ENCODE measurements around the gene CABP1.
A peak's percentile ranks its signal among the peaks of the same experiment; 100 is the strongest.

Gene CABP1

GRCh38 chr12:120685522-120685921 lies 45.1 kb downstream of the CABP1 start:
- H3K4me3 ChIP-seq (replicated peaks; ENCODE audit: low read depth, low read length): no peak overlapping the region
- DNase-seq (ENCODE audit: low read depth): no peak
- TF ChIP-seq CTCF (IDR thresholded peaks at IDR 0.05; ENCODE audit: low read length, missing control alignments): no peak

GRCh38 chr12:120686151-120686689 lies 45.8 kb downstream of the CABP1 start:
- TF ChIP-seq CTCF (IDR thresholded peaks at IDR 0.05; ENCODE audit: low read length, missing control alignments): no peak
- DNase-seq (ENCODE audit: low read depth): peak; percentile 98
- peak overlapping the region; percentile 71 for H3K4me3 ChIP-seq (replicated peaks; ENCODE audit: low read depth, low read length)

DNA sequence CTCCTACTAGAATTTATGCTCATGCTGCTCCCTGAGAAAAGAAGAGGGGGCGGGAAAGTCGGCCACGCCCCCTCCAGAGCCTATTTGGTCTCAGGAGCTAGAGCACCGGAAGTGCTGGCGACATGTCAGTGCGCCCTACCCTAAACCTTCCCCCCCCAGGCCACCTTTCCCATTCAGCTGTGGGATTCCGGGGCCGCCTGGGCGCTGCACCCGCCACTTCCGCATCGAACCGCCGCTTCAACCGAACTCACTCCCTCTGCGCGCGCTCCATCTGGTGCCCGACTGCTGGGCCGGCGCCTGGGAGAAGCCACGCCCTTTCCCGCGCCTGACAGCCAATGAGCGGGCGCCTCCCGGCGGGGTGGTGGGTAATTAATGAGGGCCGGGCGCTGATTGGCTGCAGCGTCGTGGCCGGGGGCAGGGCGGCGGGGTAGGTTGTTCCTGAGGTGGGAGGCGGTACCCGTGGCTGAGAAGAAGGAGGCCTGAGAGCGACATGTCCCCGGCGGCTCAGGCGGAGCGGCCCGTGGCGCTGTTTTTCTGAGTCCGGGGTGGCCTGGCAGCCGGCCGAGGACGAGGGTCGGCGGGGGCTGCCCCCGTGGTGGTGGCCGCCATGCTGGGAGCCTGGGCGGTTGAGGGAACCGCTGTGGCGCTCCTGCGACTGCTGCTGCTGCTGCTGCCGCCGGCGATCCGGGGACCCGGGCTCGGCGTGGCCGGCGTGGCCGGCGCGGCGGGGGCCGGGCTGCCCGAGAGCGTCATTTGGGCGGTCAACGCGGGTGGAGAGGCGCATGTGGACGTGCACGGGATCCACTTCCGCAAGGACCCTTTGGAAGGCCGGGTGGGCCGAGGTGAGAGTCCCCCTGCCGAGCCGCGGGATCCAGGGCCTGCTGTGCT lies 46.5 kb downstream of the CABP1 start, which contains the start of gene MLEC:
Gene MLEC (plus strand): TSS at position 460 of the 888 bp plus-strand sequence. CDS start 148 bp downstream, at position 608.
- peak within 1 kb of the TSS; percentile 71 for H3K4me3 ChIP-seq (replicated peaks; ENCODE audit: low read depth, low read length)
- DNase-seq (ENCODE audit: low read depth): peak; percentile 96
- TF ChIP-seq CTCF (IDR thresholded peaks at IDR 0.05; ENCODE audit: low read length, missing control alignments): no peak

- DNase-seq (ENCODE audit: low read depth): no peak
- no peak for TF ChIP-seq CTCF (IDR thresholded peaks at IDR 0.05; ENCODE audit: low read length, missing control alignments)
Measured at GRCh38 chr12:120687578-120688289, 47.3 kb downstream of the CABP1 start.

GRCh38 chr12:120688527-120689071 lies 48.2 kb downstream of the CABP1 start:
- no peak for DNase-seq (ENCODE audit: low read depth)
- H3K4me3 ChIP-seq (replicated peaks; ENCODE audit: low read depth, low read length): peak overlapping the region; percentile 71
- no peak for TF ChIP-seq CTCF (IDR thresholded peaks at IDR 0.05; ENCODE audit: low read length, missing control alignments)

More at GRCh38 chr12:120687578-120688289, 47.3 kb downstream of the CABP1 start:
- H3K4me3 ChIP-seq (replicated peaks; ENCODE audit: low read depth, low read length): peak overlapping the region; percentile 71

DNA sequence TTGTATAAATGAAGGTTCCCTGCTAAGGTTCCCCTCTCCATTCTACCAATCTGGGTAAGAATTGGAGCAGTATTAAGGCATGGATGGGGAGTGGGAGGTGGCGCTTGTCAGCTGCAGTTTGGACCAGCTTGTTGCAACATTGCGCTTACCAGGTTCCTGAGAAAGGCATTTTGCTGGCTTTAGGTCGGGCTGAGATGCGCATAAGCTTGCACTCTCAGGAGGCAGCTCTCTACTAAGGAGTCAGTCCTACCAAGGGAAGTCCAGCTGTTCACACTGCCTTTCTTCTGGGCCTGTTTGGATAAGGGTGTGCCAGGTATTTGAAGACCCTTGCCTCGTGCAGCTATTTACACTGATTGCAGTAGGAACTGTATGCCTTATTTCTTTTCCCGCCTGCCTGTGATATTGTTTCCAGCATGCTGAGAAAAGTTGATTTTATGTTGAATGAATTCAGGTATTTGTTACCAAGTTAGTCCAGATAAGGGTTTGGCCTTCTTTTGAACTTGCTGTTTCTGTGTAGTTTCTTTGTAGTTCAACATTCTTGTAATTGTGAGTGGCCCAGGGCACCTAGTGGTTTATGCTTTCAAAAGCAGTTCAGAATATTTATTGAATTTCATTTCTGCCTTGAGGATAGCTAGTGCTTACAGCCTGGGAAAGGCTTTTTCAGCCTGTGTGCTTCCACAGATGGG lies 49.1 kb downstream of the CABP1 start:
- H3K4me3 ChIP-seq (replicated peaks; ENCODE audit: low read depth, low read length): peak overlapping the region; percentile 71
- no peak for TF ChIP-seq CTCF (IDR thresholded peaks at IDR 0.05; ENCODE audit: low read length, missing control alignments)
- DNase-seq (ENCODE audit: low read depth): no peak
